IPS-18a (cell line): ENCODE results near the gene CDH23.

ENCODE experiments used
- H3K27ac ChIP-seq: one replicate; pipeline ENCODE4 v1.5.1; 2013; ENCODE audit warnings: low read length
- H3K27me3 ChIP-seq: one replicate; pipeline ENCODE4 v1.6.1; 2013; ENCODE audit warnings: mild to moderate bottlenecking, low read length; ENCODE audit not compliant: control insufficient read depth, insufficient read depth
- H3K36me3 ChIP-seq: one replicate; pipeline ENCODE4 v1.6.1; 2013; ENCODE audit warnings: low read depth, low read length; ENCODE audit not compliant: control insufficient read depth
- H3K4me1 ChIP-seq: one replicate; pipeline ENCODE4 v1.6.1; 2013; ENCODE audit warnings: low read depth, low read length; ENCODE audit not compliant: control insufficient read depth
- H3K4me3 ChIP-seq: one replicate; pipeline ENCODE4 v1.5.1; 2013; ENCODE audit warnings: low read length
- H3K9ac ChIP-seq: one replicate; pipeline ENCODE4 v1.6.1; 2013; ENCODE audit warnings: mild to moderate bottlenecking, low read length, moderate library complexity
- H3K9me3 ChIP-seq: one replicate; pipeline ENCODE4 v1.6.1; 2013; ENCODE audit warnings: low read depth, low read length; ENCODE audit not compliant: control insufficient read depth

The CDH23 gene

GRCh38 chr10:71568896-71569492 lies 172.3 kb downstream of the CDH23 start:
- no peaks in the 10 kb centered on the region for H3K9me3 ChIP-seq
- no peaks in the 10 kb centered on the region for H3K36me3 ChIP-seq
- H3K27ac ChIP-seq, result no peak overlapping the region
- peaks cover 9% of the 10 kb centered on the region for H3K4me1 ChIP-seq
- H3K9ac ChIP-seq, result no peak overlapping the region
- H3K27me3 ChIP-seq, result no peaks in the 10 kb centered on the region
- no peak overlapping the region for H3K4me3 ChIP-seq

- no peak overlapping the region for H3K27ac ChIP-seq
- no peaks in the 10 kb centered on the region for H3K36me3 ChIP-seq
- H3K4me3 ChIP-seq, result no peak overlapping the region
- H3K4me1 ChIP-seq, result peaks cover 8% of the 10 kb centered on the region
- H3K9me3 ChIP-seq, result no peaks in the 10 kb centered on the region
- no peak overlapping the region for H3K9ac ChIP-seq
- no peaks in the 10 kb centered on the region for H3K27me3 ChIP-seq
These were observed 173.3 kb downstream of the CDH23 start for GRCh38 chr10:71569775-71570588.

GRCh38 chr10:71571460-71572175 lies 174.9 kb downstream of the CDH23 start:
- no peaks in the 10 kb centered on the region for H3K36me3 ChIP-seq
- no peak overlapping the region for H3K4me3 ChIP-seq
- H3K9ac ChIP-seq, result no peak overlapping the region
- no peaks in the 10 kb centered on the region for H3K9me3 ChIP-seq
- H3K27me3 ChIP-seq, result no peaks in the 10 kb centered on the region
- H3K4me1 ChIP-seq, result peaks cover 21% of the 10 kb centered on the region
- no peak overlapping the region for H3K27ac ChIP-seq

GRCh38 chr10:71572962-71573361 lies 176.2 kb downstream of the CDH23 start:
- H3K27me3 ChIP-seq, result no peaks in the 10 kb centered on the region

GRCh38 chr10:71573562-71574518 lies 177.1 kb downstream of the CDH23 start:
- Histone ChIP-seq H3K9me3 (no peaks in the 10 kb centered on the region), H3K27me3 (no peaks in the 10 kb centered on the region), H3K4me1 (peaks cover 26% of the 10 kb centered on the region), H3K36me3 (no peaks in the 10 kb centered on the region), H3K4me3 (no peak overlapping the region), H3K9ac (no peak overlapping the region), H3K27ac (no peak overlapping the region)

More at GRCh38 chr10:71572962-71573361, 176.2 kb downstream of the CDH23 start:
- H3K36me3 ChIP-seq, result no peaks in the 10 kb centered on the region
- H3K4me3 ChIP-seq, result no peak overlapping the region
- peaks cover 26% of the 10 kb centered on the region for H3K4me1 ChIP-seq
- no peak overlapping the region for H3K27ac ChIP-seq
- no peak overlapping the region for H3K9ac ChIP-seq
- H3K9me3 ChIP-seq, result no peaks in the 10 kb centered on the region

- H3K9ac ChIP-seq, result no peak overlapping the region
These were observed 178.7 kb downstream of the CDH23 start for GRCh38 chr10:71575451-71575850.

GRCh38 chr10:71575934-71576801 lies 179.4 kb downstream of the CDH23 start:
- Histone ChIP-seq H3K27me3 (no peaks in the 10 kb centered on the region), H3K9me3 (no peaks in the 10 kb centered on the region), H3K36me3 (no peaks in the 10 kb centered on the region), H3K4me1 (peaks cover 26% of the 10 kb centered on the region), H3K4me3 (no peak overlapping the region), H3K27ac (no peak overlapping the region), H3K9ac (no peak overlapping the region)

More at GRCh38 chr10:71575451-71575850, 178.7 kb downstream of the CDH23 start:
- no peak overlapping the region for H3K4me3 ChIP-seq
- no peaks in the 10 kb centered on the region for H3K9me3 ChIP-seq
- H3K27me3 ChIP-seq, result no peaks in the 10 kb centered on the region
- no peaks in the 10 kb centered on the region for H3K36me3 ChIP-seq
- no peak overlapping the region for H3K27ac ChIP-seq
- H3K4me1 ChIP-seq, result peaks cover 26% of the 10 kb centered on the region

- Histone ChIP-seq H3K4me1 (peaks cover 26% of the 10 kb centered on the region), H3K36me3 (no peaks in the 10 kb centered on the region), H3K27ac (no peak overlapping the region), H3K9me3 (no peaks in the 10 kb centered on the region), H3K4me3 (no peak overlapping the region), H3K9ac (no peak overlapping the region), H3K27me3 (no peaks in the 10 kb centered on the region)
These were observed 180.1 kb downstream of the CDH23 start for GRCh38 chr10:71576842-71577241.

GRCh38 chr10:71577345-71577744 lies 180.6 kb downstream of the CDH23 start:
- peaks cover 26% of the 10 kb centered on the region for H3K4me1 ChIP-seq
- H3K27ac ChIP-seq, result no peak overlapping the region
- H3K36me3 ChIP-seq, result no peaks in the 10 kb centered on the region
- no peak overlapping the region for H3K4me3 ChIP-seq
- H3K27me3 ChIP-seq, result no peaks in the 10 kb centered on the region
- H3K9ac ChIP-seq, result no peak overlapping the region
- H3K9me3 ChIP-seq, result no peaks in the 10 kb centered on the region

- Histone ChIP-seq H3K9me3 (no peaks in the 10 kb centered on the region), H3K36me3 (no peaks in the 10 kb centered on the region), H3K4me3 (no peak overlapping the region), H3K27ac (no peak overlapping the region), H3K9ac (no peak overlapping the region), H3K27me3 (no peaks in the 10 kb centered on the region), H3K4me1 (peaks cover 26% of the 10 kb centered on the region)
These were observed 181.3 kb downstream of the CDH23 start for GRCh38 chr10:71578069-71578468.
